Large intestine (tissue), 3 donors: Measurements from ENCODE around the gene GMDS. TPM values are rescaled to one million over a fixed set of nuclear protein-coding genes. Genes with fewer than 3 reads are reported as not detected.

Experiments
- DNase-seq, 2 donors: peaks; one replicate each; pipeline versions ENCODE4 v3.0.0 to v3.0.0-alpha.2; 2013
- H3K27ac ChIP-seq: one replicate; pipeline ENCODE4 v1.5.1; 2013; ENCODE audit warnings: low read length
- H3K27me3 ChIP-seq: 2 replicates; pipeline ENCODE4 v1.6.1; 2013; ENCODE audit warnings: low read length; ENCODE audit not compliant: control insufficient read depth, insufficient read depth
- H3K36me3 ChIP-seq: 2 replicates; pipeline ENCODE4 v1.6.1; 2013; ENCODE audit warnings: low read length; ENCODE audit not compliant: control insufficient read depth, insufficient read depth
- H3K4me1 ChIP-seq: one replicate; pipeline ENCODE4 v1.6.1; 2013; ENCODE audit warnings: low read length; ENCODE audit not compliant: control insufficient read depth, insufficient read depth
- H3K4me3 ChIP-seq: one replicate; pipeline ENCODE4 v1.5.1; 2013; ENCODE audit warnings: low read length
- H3K9me3 ChIP-seq: one replicate; pipeline ENCODE4 v1.6.1; 2013; ENCODE audit warnings: mild to moderate bottlenecking, low read depth, low read length, moderate library complexity; ENCODE audit not compliant: control insufficient read depth
- WGBS: methylation state at CpG from one replicate; pipeline ENCODE4 v1.1.5; 2013; ENCODE audit warnings: low lambda C conversion rate; ENCODE audit not compliant: insufficient coverage; 5-methylcytosine and 5-hydroxymethylcytosine counted together
- polyA plus RNA-seq: library from polyadenylated mRNA; unstranded; fragments of 120-200 nt; gene quantifications from one replicate; pipeline ENCODE4 v1.2.1, GENCODE V29; 2013

The GMDS gene
- polyA plus RNA-seq, 1 donor: 58.9 TPM

DNA sequence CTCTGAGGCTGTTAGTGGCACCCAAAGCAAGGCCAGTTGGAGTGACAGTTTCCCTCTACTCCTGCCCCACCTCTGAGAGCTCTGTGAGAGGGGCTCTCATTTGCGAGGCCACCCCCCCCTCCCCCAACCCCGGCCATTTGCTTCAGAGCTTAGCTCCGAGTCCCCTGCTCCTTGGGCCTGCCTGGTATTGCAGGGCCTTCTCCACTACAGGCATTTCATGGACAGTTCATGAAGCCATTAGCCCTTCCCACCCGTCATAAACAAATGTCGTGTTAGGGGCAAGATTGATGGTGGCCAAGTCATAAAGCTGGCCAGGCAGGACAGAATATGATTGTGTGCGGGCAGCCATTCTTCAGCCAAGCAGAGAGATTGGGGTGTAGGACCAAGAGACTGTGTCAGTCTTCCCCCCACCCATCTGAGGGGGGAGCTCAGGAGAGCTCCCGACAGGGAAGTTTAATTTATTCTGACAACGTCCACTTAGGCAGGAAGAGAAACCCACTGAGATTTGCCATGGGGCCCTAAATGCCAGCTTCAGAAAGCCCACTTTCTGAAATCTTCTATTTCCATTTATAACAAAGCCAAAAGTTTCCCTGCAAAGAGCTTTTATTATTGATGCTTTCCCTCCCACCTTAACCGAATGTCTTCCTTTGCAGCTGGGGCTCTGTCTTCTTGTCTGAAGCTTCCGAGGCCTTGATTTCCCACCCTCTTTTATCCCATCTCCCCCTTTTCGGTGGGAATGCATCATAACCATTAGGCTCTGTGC lies 628.5 kb downstream of the GMDS start:
- Histone ChIP-seq H3K4me1 (peaks cover 9% of the 10 kb centered on the region), H3K36me3 (no peaks in the 10 kb centered on the region), H3K27ac (no peak overlapping the region), H3K4me3 (no peak overlapping the region), H3K27me3 (peaks cover 98% of the 10 kb centered on the region), H3K9me3 (peaks cover 37% of the 10 kb centered on the region)
- 67% methylated on average over 1 of the region's 11 CpGs for WGBS
- no peak for DNase-seq

DNA sequence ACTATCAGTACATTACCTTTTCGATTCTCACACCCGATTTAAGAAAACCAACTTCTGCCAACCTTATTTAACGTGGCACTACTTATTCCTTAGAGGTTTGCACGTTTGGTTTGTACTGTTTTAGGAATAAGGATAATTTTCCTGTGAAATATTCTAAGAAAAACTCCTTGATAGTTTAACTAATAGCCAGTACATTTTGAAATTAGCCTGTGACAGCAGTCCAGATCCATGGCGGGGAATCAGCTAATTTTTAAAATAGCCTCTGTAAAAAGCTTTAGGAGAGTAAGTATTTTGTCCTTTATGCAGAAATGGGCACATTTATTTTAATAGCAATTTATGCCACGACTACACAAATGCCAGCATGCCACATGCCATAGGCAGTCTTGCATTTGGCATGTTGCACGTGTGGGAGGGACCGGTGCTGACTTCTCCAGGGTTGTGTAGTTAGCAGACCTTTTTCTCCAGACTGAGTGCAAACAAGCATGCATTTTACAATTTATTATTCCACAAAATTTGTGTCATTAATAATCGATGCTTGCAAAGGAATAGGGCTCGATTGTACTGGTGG lies 629.5 kb downstream of the GMDS start:
- Histone ChIP-seq H3K27me3 (peaks cover 92% of the 10 kb centered on the region), H3K9me3 (peaks cover 33% of the 10 kb centered on the region), H3K27ac (no peak overlapping the region), H3K36me3 (no peaks in the 10 kb centered on the region), H3K4me3 (no peak overlapping the region), H3K4me1 (peaks cover 10% of the 10 kb centered on the region)
- DNase-seq: no peak
- WGBS: 70% methylated on average over 3 of the region's 10 CpGs

DNA sequence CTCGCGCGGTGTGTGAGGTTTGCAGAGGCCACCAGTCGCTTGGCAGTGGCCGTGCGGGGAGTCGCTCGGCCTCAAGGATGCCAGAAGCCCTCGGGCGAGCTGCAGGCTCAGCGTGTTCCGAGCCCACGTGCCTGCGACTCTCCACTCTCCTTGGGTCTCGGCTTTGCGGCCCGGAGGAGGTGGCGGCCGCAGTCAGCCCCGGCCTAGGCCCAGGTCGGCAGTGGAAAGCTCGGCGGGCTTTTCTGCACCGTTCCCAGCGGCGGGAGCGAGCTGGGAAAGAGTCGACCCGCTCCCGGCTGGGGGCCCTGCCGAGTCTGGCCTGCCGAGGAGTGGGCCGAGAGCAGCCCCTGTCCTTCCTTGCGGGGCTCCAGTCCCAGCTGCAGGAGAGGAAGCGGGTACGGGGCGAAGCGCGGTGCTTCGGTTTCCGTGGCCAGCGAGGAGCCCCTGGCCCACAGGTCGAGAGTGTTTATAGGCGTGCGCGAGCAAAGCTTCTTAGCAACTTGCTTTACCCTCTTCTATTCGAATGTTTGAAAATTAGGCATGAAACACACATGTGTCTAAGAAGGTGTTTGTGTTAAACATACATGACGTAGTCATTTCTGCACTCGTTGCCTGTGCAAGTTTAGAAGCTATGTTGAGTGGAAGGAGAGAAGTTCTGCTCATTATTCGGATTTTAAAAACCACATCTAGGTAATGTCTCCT lies 630.1 kb downstream of the GMDS start:
- peaks cover 33% of the 10 kb centered on the region for H3K9me3 ChIP-seq
- H3K27ac ChIP-seq: no peak overlapping the region
- H3K36me3 ChIP-seq: no peaks in the 10 kb centered on the region
- H3K4me3 ChIP-seq: no peak overlapping the region
- DNase-seq: peak in 1 of 2 donors; percentile 47
- 61% methylated on average over 3 of the region's 50 CpGs for WGBS
- peaks cover 91% of the 10 kb centered on the region for H3K27me3 ChIP-seq
- H3K4me1 ChIP-seq: peaks cover 10% of the 10 kb centered on the region

DNA sequence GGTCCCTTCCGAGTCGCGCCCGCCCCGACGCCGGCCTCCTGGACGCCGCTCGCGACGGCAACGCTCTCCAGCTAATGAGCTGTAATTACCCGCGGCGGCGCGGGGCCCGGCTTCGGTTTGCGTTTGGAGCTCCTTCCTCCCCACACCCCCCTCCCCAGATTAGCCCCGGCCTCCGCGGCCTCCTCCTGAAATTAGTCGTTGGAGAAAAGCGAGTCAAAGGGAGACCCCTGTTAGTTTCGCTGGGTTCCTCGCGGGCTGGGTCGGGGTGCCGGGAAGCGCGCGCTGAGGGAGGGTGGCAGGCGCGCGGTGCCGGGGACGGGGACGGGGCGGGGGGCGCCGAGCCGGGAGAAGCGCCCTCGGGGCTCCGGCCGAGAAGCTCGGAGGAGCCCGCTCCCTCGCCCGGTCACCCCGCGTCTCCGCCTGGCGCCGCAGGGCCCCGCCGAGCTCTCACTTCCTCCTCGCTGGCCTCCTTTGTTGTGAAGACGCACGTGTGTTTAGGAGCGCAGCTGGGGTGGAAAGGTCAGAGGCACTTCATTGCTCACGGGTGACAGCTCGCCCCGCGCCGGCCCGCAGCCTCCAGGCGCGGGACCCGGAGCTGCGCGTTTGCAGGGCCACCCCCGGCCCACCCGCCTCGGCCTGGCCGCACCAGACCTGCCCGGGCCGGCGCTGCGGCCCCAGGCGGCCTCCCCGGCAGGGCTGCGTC lies 630.8 kb downstream of the GMDS start:
- peak in 1 of 2 donors; percentile 57 for DNase-seq
- H3K4me1 ChIP-seq: peaks cover 9% of the 10 kb centered on the region
- H3K36me3 ChIP-seq: no peaks in the 10 kb centered on the region
- H3K9me3 ChIP-seq: peaks cover 27% of the 10 kb centered on the region
- H3K4me3 ChIP-seq: no peak overlapping the region
- no peak overlapping the region for H3K27ac ChIP-seq
- H3K27me3 ChIP-seq: peaks cover 87% of the 10 kb centered on the region
- no CpG with 5 or more reads among the region's 85 CpGs for WGBS

DNA sequence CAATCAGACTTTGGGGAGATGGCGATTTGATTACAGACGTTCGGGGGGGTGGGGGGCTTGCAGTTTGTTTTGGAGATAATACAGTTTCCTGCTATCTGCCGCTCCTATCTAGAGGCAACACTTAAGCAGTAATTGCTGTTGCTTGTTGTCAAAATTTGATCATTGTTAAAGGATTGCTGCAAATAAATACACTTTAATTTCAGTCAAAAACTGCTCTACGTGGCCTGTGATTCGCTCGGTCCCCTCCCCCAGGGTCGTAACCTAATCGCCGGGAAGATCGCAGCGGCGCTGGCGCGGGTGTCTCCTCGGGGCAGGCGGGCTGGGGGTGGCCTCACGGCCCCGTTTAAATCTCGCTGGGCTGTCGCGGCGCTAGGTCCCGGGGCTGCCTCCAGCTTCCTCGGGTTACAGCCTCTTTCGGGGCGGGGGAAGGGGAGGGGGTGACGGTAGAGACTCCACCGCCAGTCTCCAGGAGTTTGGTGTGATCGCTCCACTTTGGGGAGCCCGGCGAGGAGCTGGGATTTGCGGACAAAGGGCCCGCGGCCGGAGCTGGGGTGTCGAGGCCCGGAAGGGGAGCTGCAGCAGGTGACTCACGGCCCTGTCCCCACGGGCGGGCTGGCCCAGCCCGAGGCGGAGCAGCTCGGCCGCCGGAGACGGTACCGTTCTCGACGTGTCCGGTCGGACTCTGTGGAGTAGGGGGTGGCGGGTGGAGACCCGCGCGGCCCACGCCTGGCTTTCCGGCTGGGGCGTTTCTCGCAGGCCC lies 631.5 kb downstream of the GMDS start:
- no CpG with 5 or more reads among the region's 60 CpGs for WGBS
- DNase-seq: peak in 1 of 2 donors; percentile 29
- Histone ChIP-seq H3K27ac (no peak overlapping the region), H3K9me3 (peaks cover 24% of the 10 kb centered on the region), H3K4me1 (peaks cover 10% of the 10 kb centered on the region), H3K27me3 (peaks cover 86% of the 10 kb centered on the region), H3K36me3 (no peaks in the 10 kb centered on the region), H3K4me3 (no peak overlapping the region)

DNA sequence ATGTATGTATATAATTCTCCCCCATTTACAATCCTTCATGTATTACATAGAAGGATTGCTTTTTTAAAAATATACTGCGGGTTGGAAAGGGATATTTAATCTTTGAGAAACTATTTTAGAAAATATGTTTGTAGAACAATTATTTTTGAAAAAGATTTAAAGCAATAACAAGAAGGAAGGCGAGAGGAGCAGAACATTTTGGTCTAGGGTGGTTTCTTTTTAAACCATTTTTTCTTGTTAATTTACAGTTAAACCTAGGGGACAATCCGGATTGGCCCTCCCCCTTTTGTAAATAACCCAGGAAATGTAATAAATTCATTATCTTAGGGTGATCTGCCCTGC lies 632.1 kb downstream of the GMDS start:
- 13% methylated on average over 2 of the region's 3 CpGs for WGBS
- Histone ChIP-seq H3K9me3 (peaks cover 20% of the 10 kb centered on the region), H3K27ac (no peak overlapping the region), H3K4me1 (peaks cover 13% of the 10 kb centered on the region), H3K4me3 (no peak overlapping the region), H3K36me3 (no peaks in the 10 kb centered on the region), H3K27me3 (peaks cover 86% of the 10 kb centered on the region)
- DNase-seq: no peak

DNA sequence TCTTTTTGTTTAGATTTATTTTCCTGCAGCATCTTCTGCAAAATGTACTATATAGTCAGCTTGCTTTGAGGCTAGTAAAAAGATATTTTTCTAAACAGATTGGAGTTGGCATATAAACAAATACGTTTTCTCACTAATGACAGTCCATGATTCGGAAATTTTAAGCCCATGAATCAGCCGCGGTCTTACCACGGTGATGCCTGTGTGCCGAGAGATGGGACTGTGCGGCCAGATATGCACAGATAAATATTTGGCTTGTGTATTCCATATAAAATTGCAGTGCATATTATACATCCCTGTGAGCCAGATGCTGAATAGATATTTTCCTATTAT lies 632.5 kb downstream of the GMDS start:
- no CpG with 5 or more reads among the region's 7 CpGs for WGBS
- Histone ChIP-seq H3K9me3 (peaks cover 19% of the 10 kb centered on the region), H3K36me3 (no peaks in the 10 kb centered on the region), H3K4me1 (peaks cover 13% of the 10 kb centered on the region), H3K27ac (no peak overlapping the region), H3K27me3 (peaks cover 86% of the 10 kb centered on the region), H3K4me3 (no peak overlapping the region)
- DNase-seq: no peak

DNA sequence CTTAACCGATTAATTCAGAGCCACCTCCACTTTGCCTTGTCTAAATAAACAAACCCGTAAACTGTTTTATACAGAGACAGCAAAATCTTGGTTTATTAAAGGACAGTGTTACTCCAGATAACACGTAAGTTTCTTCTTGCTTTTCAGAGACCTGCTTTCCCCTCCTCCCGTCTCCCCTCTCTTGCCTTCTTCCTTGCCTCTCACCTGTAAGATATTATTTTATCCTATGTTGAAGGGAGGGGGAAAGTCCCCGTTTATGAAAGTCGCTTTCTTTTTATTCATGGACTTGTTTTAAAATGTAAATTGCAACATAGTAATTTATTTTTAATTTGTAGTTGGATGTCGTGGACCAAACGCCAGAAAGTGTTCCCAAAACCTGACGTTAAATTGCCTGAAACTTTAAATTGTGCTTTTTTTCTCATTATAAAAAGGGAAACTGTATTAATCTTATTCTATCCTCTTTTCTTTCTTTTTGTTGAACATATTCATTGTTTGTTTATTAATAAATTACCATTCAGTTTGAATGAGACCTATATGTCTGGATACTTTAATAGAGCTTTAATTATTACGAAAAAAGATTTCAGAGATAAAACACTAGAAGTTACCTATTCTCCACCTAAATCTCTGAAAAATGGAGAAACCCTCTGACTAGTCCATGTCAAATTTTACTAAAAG lies 633.0 kb downstream of the GMDS start:
- H3K9me3 ChIP-seq: peaks cover 19% of the 10 kb centered on the region
- H3K4me1 ChIP-seq: peaks cover 17% of the 10 kb centered on the region
- H3K27me3 ChIP-seq: peaks cover 86% of the 10 kb centered on the region
- H3K36me3 ChIP-seq: no peaks in the 10 kb centered on the region
- 18% methylated on average over 6 of the region's 10 CpGs for WGBS
- peak overlapping the region; percentile 18 for H3K4me3 ChIP-seq
- H3K27ac ChIP-seq: no peak overlapping the region
- peak in 1 of 2 donors; percentile 38 for DNase-seq

DNA sequence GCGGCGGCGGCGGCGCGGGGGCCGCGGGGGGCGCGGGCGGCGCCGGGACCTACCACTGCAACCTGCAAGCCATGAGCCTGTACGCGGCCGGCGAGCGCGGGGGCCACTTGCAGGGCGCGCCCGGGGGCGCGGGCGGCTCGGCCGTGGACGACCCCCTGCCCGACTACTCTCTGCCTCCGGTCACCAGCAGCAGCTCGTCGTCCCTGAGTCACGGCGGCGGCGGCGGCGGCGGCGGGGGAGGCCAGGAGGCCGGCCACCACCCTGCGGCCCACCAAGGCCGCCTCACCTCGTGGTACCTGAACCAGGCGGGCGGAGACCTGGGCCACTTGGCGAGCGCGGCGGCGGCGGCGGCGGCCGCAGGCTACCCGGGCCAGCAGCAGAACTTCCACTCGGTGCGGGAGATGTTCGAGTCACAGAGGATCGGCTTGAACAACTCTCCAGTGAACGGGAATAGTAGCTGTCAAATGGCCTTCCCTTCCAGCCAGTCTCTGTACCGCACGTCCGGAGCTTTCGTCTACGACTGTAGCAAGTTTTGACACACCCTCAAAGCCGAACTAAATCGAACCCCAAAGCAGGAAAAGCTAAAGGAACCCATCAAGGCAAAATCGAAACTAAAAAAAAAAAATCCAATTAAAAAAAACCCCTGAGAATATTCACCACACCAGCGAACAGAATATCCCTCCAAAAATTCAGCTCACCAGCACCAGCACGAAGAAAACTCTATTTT lies 633.7 kb downstream of the GMDS start:
- H3K36me3 ChIP-seq: no peaks in the 10 kb centered on the region
- H3K27me3 ChIP-seq: peaks cover 86% of the 10 kb centered on the region
- DNase-seq: peak in 1 of 2 donors; percentile 51
- no peak overlapping the region for H3K27ac ChIP-seq
- peaks cover 19% of the 10 kb centered on the region for H3K9me3 ChIP-seq
- H3K4me3 ChIP-seq: peak overlapping the region; percentile 18
- 0% methylated on average over 1 of the region's 71 CpGs for WGBS
- peaks cover 22% of the 10 kb centered on the region for H3K4me1 ChIP-seq
